IPS-NIHi7 (cell line): Measurements from ENCODE around the gene DLG2.

Experiments used
- DNase-seq: peaks from one replicate; pipeline ENCODE4 v3.0.0; 2012; ENCODE audit warnings: mixed read lengths; ENCODE audit errors: extremely low spot score

The DLG2 gene

GRCh38 chr11:84480131-84480530 lies 1147.0 kb downstream of the DLG2 start:
- DNase-seq: no peak

GRCh38 chr11:84476581-84476980 lies 1150.6 kb downstream of the DLG2 start:
- DNase-seq: no peak

- DNase-seq: no peak
Measured at GRCh38 chr11:84471501-84471900, 1155.6 kb downstream of the DLG2 start.

- no peak for DNase-seq
Measured at GRCh38 chr11:84468235-84468634, 1158.9 kb downstream of the DLG2 start.

- DNase-seq: no peak
Measured at GRCh38 chr11:84465040-84465439, 1162.1 kb downstream of the DLG2 start.

- DNase-seq: no peak
Measured at GRCh38 chr11:84455691-84456090, 1171.5 kb downstream of the DLG2 start.

GRCh38 chr11:84452211-84452610 lies 1174.9 kb downstream of the DLG2 start:
- no peak for DNase-seq

GRCh38 chr11:84438565-84438964 lies 1188.6 kb downstream of the DLG2 start:
- no peak for DNase-seq

GRCh38 chr11:84437071-84437980 lies 1189.8 kb downstream of the DLG2 start:
- peak; percentile 78 for DNase-seq

GRCh38 chr11:84430661-84431060 lies 1196.5 kb downstream of the DLG2 start:
- no peak for DNase-seq

GRCh38 chr11:84425673-84426072 lies 1201.5 kb downstream of the DLG2 start:
- no peak for DNase-seq

GRCh38 chr11:84420271-84420670 lies 1206.9 kb downstream of the DLG2 start:
- no peak for DNase-seq

- no peak for DNase-seq
Measured at GRCh38 chr11:84419616-84420015, 1207.5 kb downstream of the DLG2 start.

- no peak for DNase-seq
Measured at GRCh38 chr11:84414920-84415319, 1212.2 kb downstream of the DLG2 start.

- DNase-seq: no peak
Measured at GRCh38 chr11:84413549-84413948, 1213.6 kb downstream of the DLG2 start.

GRCh38 chr11:84412862-84413261 lies 1214.3 kb downstream of the DLG2 start:
- no peak for DNase-seq

GRCh38 chr11:84408946-84409411 lies 1218.2 kb downstream of the DLG2 start:
- DNase-seq: peak; percentile 28

- no peak for DNase-seq
Measured at GRCh38 chr11:84407091-84407490, 1220.1 kb downstream of the DLG2 start.

GRCh38 chr11:84398017-84398626 lies 1229.0 kb downstream of the DLG2 start:
- DNase-seq: no peak

GRCh38 chr11:84396521-84396920 lies 1230.6 kb downstream of the DLG2 start:
- DNase-seq: no peak

- DNase-seq: peak; percentile 66
Measured at GRCh38 chr11:84390441-84391078, 1236.6 kb downstream of the DLG2 start.

- no peak for DNase-seq
Measured at GRCh38 chr11:84389696-84390095, 1237.4 kb downstream of the DLG2 start.

GRCh38 chr11:84384731-84385130 lies 1242.4 kb downstream of the DLG2 start:
- peak; percentile 45 for DNase-seq
